Suprapubic skin (tissue), 3 donors: Measurements from ENCODE around the gene PNLIPRP3.

Experiments
- EP300 ChIP-seq: sonication (generic); formaldehyde crosslinking; IDR thresholded peaks from one replicate; pipeline ENCODE4 v1.6.1; 2017; ENCODE audit warnings: antibody characterized with exemption
- TF ChIP-seq, protein P1 (sequence below), 2 donors: fragments of 200-600 bp in 1 of 2; fragments of 450-650 bp in 1 of 2; sonication (generic) in 1 of 2; IDR thresholded peaks; one replicate each; pipeline ENCODE4 v1.5.1; 2016 to 2019; ENCODE audit warnings: antibody characterized with exemption in 2 of 2, mild to moderate bottlenecking in 1 of 2, moderate library complexity in 1 of 2

DNA sequence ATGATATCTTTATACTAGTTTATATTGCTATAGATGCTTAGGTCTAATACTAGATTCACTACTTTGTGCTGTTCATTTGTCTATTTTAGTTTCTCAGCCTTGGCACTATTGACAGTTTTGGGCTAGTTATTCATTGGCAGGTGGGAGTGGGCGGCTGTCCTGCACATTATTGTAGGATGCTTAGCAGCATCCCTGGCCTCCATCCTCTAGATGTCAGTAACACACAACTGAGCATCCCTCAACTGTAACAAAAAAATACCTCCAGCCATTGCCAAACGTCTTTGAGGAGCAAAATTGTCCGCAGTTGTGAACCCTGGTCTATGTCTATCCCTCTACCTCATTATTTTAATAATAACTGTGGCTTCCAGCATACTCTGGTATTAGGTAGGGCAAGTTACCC, 83.7 kb downstream of the PNLIPRP3 start:
- no peak for TF ChIP-seq EP300
- TF ChIP-seq, protein P1, sequence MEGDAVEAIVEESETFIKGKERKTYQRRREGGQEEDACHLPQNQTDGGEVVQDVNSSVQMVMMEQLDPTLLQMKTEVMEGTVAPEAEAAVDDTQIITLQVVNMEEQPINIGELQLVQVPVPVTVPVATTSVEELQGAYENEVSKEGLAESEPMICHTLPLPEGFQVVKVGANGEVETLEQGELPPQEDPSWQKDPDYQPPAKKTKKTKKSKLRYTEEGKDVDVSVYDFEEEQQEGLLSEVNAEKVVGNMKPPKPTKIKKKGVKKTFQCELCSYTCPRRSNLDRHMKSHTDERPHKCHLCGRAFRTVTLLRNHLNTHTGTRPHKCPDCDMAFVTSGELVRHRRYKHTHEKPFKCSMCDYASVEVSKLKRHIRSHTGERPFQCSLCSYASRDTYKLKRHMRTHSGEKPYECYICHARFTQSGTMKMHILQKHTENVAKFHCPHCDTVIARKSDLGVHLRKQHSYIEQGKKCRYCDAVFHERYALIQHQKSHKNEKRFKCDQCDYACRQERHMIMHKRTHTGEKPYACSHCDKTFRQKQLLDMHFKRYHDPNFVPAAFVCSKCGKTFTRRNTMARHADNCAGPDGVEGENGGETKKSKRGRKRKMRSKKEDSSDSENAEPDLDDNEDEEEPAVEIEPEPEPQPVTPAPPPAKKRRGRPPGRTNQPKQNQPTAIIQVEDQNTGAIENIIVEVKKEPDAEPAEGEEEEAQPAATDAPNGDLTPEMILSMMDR (IDR thresholded peaks at IDR 0.05), result no peak
